Measurements from ENCODE around the gene ELMOD1.
A peak's percentile ranks its signal among the peaks of the same experiment; 100 is the strongest.
"Not testable (repeated sequence)": the region's sequence is repeated elsewhere in the genome, so short reads cannot be mapped to it uniquely, and the experiment has no call there.

ELMOD1 gene

DNA sequence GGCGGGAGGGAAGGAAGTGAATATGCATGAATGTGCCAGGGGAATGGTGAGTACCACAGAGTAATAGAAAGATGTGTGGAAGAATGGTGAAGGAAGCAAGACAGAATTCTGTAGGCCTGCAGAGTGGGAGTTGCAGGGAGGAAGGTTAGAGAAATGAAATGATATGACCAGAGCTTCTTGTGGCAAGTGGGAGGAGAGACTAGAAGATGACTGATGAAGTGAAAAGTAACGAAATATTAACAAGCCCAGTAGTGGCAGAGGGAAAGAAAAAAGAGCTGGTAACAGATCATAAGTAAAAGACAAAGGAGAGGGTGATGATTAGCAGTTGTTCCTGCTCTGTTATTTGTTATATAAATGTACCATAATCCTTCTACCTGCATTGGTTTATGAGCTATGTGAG, 24.4 kb upstream of the ELMOD1 start:
- FAIRE-seq (peak; percentile 66), DNase-seq (ENCODE audit: insufficient read length) (no peak)
- TF ChIP-seq TAF1 (IDR thresholded peaks at IDR 0.05; ENCODE audit: borderline replicate concordance, low read depth, low read length) (no peak), POLR2AphosphoS5 (IDR thresholded peaks at IDR 0.05; ENCODE audit: low read depth, low read length) (no peak), POLR2A (IDR thresholded peaks at IDR 0.05; ENCODE audit: low read depth, low read length) (no peak)

DNA sequence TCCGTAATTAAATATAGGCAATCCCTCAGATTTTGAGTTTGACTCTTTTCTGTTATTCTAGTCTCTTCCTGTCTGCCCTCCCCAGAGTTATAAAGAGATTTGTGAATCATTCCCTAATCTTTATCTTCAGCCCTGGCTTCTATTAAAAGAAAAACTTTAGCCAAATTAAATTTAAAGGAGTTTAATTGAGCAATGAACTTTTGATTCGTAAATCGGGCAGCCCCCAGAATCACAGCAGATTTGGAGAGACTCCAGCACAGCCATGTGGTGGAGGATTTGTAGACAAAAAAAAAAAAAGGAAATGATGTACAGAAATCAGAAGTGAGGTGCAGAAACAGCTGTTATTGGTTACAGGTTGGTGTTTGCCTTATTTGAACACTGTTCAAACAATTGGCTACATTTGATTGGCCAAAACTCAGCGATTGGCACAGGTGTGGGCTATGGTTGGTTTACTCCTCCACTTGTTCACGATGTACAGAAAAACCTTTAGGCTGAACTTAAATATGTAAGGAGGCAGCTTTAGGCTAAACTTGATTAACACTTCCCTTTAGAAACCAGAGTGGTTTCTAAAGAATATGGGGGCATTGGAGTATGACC, 23.1 kb upstream of the ELMOD1 start:
- peak; percentile 30 for FAIRE-seq
- no peak for TF ChIP-seq POLR2AphosphoS5 (IDR thresholded peaks at IDR 0.05; ENCODE audit: low read depth, low read length)
- no peak for TF ChIP-seq TAF1 (IDR thresholded peaks at IDR 0.05; ENCODE audit: borderline replicate concordance, low read depth, low read length)
- TF ChIP-seq POLR2A (IDR thresholded peaks at IDR 0.05; ENCODE audit: low read depth, low read length), result no peak
- DNase-seq (ENCODE audit: insufficient read length), result no peak

DNA sequence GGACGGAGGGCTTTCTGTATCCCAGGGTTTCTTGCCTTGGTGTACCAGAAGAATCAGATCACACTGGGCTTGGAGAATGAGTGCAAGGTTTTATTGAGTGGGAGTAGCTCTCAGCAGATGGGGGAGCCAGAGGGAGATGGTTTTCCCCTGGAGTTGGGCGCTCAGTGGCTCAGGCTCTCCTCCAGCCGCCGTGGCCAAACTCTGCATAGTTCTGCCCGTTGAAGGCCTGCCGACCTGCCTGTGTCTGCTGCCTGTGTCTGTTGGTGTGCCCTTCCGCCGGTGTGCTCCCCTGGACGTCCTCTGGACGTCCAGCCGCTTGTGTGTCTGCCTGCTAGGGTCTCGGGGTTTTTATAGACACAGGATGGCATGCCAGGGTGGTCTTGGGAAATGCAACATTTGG, 20.9 kb upstream of the ELMOD1 start:
- TF ChIP-seq TAF1 (IDR thresholded peaks at IDR 0.05; ENCODE audit: borderline replicate concordance, low read depth, low read length) (no peak), POLR2A (IDR thresholded peaks at IDR 0.05; ENCODE audit: low read depth, low read length) (no peak), POLR2AphosphoS5 (IDR thresholded peaks at IDR 0.05; ENCODE audit: low read depth, low read length) (no peak)
- FAIRE-seq (no peak), DNase-seq (ENCODE audit: insufficient read length) (no peak)

DNA sequence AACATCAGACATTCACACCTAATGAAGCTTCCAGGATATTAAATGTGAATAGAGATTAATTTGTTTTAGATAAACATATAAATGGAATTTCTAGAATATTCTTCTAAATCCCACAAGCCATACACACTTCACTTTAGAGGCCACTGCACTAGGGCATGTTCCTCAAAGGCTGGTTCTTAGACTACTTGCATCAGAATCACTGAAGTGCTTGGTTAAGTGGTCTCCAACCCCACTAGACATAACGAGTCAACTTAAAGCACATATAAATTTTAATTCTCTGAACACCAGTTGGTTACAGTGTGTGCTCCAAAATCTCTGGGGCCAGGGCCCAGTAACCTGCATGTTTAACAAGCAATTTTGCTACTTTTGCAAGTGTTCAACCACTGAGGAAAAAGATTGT, 17.5 kb upstream of the ELMOD1 start:
- no peak for DNase-seq (ENCODE audit: insufficient read length)
- no peak for TF ChIP-seq TAF1 (IDR thresholded peaks at IDR 0.05; ENCODE audit: borderline replicate concordance, low read depth, low read length)
- no peak for TF ChIP-seq POLR2AphosphoS5 (IDR thresholded peaks at IDR 0.05; ENCODE audit: low read depth, low read length)
- no peak for TF ChIP-seq POLR2A (IDR thresholded peaks at IDR 0.05; ENCODE audit: low read depth, low read length)
- FAIRE-seq, result no peak

DNA sequence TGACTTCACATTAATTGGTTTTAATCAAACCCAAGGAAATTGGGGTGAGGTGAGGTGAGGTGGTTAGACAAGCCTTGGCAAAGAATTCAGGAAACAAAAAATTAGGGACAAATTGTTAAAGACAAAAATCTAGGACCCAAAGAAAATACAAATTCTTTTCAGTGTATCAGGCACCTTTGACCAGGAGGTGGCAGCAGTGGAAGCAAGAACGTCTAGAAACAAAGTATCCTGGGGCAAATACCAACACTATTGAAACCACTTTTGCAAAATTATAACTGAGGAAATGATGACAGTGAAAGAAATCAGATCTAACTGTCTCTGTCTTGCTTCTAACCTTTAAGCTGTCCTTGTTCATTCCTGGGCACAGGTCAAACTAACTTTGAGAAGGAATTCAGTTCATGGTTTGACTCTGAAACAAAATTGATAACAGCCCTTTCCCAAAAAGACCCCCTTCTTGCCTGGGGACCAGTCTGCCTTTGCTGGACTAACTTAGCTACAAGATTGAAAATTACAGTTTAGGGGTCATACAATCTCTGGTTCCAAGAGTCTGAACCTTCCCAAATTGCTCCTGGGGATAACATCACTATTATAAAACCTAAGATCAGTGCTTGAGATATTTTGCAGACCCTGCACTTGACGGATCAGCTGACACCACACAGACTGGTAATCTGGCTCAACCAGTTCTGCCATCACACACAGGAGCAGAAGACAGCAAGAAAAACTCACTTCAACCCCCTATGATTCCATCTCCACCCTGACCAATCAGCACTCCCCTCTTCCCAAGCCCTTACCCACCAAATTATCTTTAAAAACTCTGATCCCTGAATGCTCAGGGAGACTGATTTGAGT, 14.2 kb upstream of the ELMOD1 start:
- peak; percentile 88 for FAIRE-seq
- not testable (repeated sequence) for DNase-seq (ENCODE audit: insufficient read length)

DNA sequence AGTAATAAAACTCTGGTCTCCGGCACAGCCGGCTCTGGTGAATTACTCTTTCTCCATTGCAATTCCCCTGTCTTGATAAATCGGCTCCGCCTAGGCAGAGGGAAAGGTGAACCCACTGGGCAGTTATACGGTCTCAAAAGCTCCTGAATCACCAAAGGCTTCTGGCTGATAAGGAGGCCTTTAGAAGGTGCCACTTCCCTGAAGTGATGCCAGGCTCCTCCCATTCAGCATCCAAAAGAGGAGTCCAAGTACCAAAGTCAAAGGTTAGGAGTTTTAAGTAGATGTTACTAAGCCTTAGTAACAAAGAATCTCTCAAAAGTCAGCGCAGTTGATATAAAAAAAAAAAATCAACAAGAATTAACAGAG, 13.6 kb upstream of the ELMOD1 start:
- no peak for DNase-seq (ENCODE audit: insufficient read length)
- TF ChIP-seq POLR2AphosphoS5 (IDR thresholded peaks at IDR 0.05; ENCODE audit: low read depth, low read length) (no peak), TAF1 (IDR thresholded peaks at IDR 0.05; ENCODE audit: borderline replicate concordance, low read depth, low read length) (no peak), POLR2A (IDR thresholded peaks at IDR 0.05; ENCODE audit: low read depth, low read length) (no peak)
- FAIRE-seq, result no peak

DNA sequence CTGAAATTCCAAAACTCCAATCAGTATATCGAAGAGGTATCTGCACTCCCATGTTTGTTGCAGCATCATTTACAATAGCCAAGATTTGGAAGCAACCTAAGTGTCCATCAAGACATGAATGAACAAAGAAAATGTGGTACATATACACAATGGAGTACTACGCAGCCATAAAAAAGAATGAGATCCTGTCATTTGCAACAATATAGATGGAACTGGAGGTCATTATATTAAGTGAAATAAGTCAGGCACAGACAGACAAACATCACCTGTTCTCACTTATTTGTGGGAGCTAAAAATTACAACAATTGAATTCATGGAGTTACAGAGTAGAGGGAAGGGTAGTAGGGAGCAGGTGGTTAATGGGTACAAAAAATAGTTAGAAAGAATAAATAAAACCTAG, 11.8 kb upstream of the ELMOD1 start:
- FAIRE-seq, result not testable (repeated sequence)

DNA sequence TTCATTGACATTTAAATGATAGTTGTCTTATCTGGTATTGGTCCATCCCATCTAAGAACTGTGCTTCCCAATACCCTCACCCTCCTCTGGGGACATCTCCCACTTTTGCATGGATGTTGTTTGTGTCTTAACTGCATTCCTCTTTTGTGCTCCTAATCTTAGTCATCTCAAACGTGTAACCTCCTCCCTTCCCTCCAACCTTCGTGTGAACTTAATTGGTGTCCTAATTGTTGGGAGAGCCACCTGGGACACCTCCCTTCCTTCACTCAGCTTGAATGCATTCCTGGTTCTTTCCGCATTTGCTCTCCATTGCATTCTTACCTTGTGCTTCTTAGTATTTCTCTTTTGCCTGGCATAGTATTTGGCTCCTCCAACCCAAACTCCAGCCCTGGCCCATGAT, 9.8 kb upstream of the ELMOD1 start:
- no peak for TF ChIP-seq TAF1 (IDR thresholded peaks at IDR 0.05; ENCODE audit: borderline replicate concordance, low read depth, low read length)
- TF ChIP-seq POLR2AphosphoS5 (IDR thresholded peaks at IDR 0.05; ENCODE audit: low read depth, low read length), result no peak
- no peak for TF ChIP-seq POLR2A (IDR thresholded peaks at IDR 0.05; ENCODE audit: low read depth, low read length)
- no peak for DNase-seq (ENCODE audit: insufficient read length)
- no peak for FAIRE-seq

More for the DNA sequence above, 11.8 kb upstream of the ELMOD1 start:
- not testable (repeated sequence) for DNase-seq (ENCODE audit: insufficient read length)

DNA sequence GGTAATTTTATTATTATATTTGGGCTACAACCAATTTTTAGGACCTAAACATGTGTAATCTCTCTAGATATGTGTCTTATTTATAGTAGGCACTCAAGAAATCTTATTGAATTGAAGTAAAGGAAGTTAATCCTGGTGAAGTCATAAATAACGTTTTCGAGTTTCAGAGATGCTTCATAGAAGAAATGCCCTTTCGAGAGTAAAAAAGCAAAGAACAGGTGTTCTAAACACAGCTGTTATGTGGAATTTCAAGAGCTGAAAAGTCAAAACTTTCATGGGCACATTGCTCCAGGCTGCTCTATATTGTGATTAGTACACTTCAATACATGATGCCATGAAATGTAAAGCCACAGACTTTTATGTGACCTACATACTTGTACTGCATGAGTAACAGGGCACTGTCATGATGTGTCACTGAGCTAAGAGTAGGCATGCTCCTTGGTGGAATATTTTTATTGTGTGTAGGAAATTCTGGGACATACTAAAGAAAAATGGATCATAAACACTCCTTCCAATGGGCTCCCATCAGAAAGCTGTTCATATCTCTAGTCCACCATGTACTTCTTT, 7.2 kb upstream of the ELMOD1 start:
- peak; percentile 36 for FAIRE-seq

DNA sequence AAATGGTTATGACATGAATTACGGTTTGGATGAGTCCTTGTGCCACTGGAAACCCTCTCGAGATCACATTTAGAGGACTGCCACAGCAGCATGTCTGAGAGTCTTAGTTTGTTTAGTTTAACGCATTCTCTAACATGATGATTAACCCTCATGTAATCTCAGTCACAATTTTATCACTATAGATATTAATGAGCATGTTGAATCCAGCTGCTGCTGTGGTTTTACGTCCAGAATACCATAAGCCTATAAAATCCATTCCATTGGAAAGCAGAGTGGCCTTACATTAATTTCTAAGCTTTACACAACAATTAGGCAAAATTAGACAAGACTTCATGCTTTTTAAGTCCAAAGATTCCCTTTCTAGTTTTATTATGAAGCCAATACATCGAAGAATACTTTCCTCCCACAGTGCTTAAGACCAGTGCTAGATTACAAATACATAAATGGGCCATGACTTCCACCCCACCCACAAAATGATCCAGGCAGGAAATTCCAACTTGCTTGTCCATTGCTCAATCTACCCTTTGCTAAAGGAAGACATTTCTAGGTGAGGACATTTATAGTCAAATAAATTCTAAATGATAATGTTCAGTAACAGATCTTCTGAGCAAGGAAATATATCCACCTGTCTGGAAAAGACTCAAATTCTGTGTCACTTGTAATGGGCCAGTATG, 3.5 kb upstream of the ELMOD1 start:
- TF ChIP-seq TAF1 (IDR thresholded peaks at IDR 0.05; ENCODE audit: borderline replicate concordance, low read depth, low read length) (no peak), POLR2A (IDR thresholded peaks at IDR 0.05; ENCODE audit: low read depth, low read length) (no peak), POLR2AphosphoS5 (IDR thresholded peaks at IDR 0.05; ENCODE audit: low read depth, low read length) (no peak)
- DNase-seq (ENCODE audit: insufficient read length), result no peak
- FAIRE-seq, result no peak

More for the DNA sequence above, 7.2 kb upstream of the ELMOD1 start:
- DNase-seq (ENCODE audit: insufficient read length), result no peak
- no peak for TF ChIP-seq POLR2AphosphoS5 (IDR thresholded peaks at IDR 0.05; ENCODE audit: low read depth, low read length)
- TF ChIP-seq POLR2A (IDR thresholded peaks at IDR 0.05; ENCODE audit: low read depth, low read length), result no peak
- no peak for TF ChIP-seq TAF1 (IDR thresholded peaks at IDR 0.05; ENCODE audit: borderline replicate concordance, low read depth, low read length)

DNA sequence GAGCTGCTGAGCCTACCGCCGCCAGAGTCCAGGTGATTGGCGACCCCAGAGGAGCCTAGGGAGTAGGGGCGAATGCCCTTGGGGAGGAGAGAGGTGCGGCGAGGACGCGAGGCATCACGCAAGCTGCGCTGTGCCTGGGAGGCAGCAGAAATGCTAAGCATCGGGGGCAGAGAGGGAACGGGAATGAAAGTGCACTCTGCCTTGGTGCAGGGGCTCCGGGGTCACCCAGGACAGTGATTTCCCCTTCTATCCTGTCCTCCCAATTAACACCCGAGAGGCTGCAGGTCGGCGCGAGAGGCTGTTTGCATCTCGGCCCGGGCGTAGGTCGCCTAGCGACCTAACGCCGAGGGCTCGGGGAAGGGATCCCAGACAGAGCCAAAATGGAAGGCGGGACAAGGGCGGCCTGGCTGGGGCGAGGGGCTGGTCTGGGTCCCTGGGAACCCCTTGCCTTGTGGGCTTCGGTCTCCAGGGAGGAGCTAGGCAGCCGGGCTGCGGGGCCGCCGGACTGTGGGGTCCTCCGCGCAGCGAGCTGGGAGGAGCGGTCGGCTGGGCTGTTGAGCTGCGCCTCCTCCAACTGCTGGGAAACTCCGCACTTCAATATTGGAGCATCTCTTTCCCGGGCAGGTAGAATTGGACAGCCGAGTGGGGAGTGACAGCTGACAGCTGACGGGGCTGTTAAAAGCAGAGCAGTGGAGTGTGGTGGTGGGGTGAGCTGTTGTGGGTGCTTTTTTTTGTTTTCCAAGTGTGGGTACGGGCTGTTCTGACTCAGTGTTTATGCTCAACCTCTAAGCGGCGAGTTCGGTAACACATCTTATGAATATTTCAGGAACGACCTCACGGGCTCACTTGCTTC, 657 bp downstream of the ELMOD1 start:
- DNase-seq (ENCODE audit: insufficient read length), result peak; percentile 23
- FAIRE-seq, result peak; percentile 27
- TF ChIP-seq POLR2A (IDR thresholded peaks at IDR 0.05; ENCODE audit: low read depth, low read length) (no peak), POLR2AphosphoS5 (IDR thresholded peaks at IDR 0.05; ENCODE audit: low read depth, low read length) (no peak), TAF1 (IDR thresholded peaks at IDR 0.05; ENCODE audit: borderline replicate concordance, low read depth, low read length) (no peak)
